ENCODE results near the gene SCN5A. TPM values are rescaled to one million over a fixed set of nuclear protein-coding genes. Genes with fewer than 3 reads are reported as not detected.

SCN5A gene
- total and polyA plus RNA-seq, 3 donors from 2014 or later, result 0.63 to 0.99 (median 0.73) TPM

DNA sequence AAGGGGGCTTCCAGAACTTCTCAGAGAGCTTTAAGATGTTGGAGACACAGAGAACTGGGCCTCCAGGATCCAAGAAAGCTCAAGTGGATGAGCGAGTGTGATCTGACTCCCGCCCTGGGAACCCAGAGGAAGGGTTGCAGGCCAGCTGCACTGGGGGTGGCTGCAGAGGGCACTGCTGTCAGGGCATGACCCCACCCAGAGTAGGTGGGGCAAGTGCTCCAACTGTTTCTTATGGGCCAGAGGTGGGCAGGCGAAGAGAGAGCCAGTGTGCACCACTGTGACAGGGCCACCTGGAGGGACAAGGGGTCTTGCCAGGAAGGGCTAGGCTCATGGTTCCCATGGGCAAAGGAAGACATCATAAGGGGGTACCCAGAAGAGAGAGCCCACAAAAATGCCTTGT, 104.6 kb downstream of the SCN5A start:
- H3K36me3 ChIP-seq (ENCODE audit: low read depth, missing control alignments), result no peaks in the 10 kb centered on the region
- WGBS, 2 donors, result 89 to 100% methylated on average over 1 to 3 of the region's 3 CpGs
- intact Hi-C loops (cut with DNase I; ENCODE audit: low total_unique reads), result no loop called here
- H3K27ac ChIP-seq, result no peak overlapping the region
- no peak for TF ChIP-seq POLR2A (IDR thresholded peaks at IDR 0.05)
- TF ChIP-seq, protein P1, sequence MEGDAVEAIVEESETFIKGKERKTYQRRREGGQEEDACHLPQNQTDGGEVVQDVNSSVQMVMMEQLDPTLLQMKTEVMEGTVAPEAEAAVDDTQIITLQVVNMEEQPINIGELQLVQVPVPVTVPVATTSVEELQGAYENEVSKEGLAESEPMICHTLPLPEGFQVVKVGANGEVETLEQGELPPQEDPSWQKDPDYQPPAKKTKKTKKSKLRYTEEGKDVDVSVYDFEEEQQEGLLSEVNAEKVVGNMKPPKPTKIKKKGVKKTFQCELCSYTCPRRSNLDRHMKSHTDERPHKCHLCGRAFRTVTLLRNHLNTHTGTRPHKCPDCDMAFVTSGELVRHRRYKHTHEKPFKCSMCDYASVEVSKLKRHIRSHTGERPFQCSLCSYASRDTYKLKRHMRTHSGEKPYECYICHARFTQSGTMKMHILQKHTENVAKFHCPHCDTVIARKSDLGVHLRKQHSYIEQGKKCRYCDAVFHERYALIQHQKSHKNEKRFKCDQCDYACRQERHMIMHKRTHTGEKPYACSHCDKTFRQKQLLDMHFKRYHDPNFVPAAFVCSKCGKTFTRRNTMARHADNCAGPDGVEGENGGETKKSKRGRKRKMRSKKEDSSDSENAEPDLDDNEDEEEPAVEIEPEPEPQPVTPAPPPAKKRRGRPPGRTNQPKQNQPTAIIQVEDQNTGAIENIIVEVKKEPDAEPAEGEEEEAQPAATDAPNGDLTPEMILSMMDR (IDR thresholded peaks at IDR 0.05), result no peak
- no peaks in the 10 kb centered on the region for H3K27me3 ChIP-seq
- no peak for DNase-seq
- no peaks in the 10 kb centered on the region for H3K4me1 ChIP-seq
- H3K4me3 ChIP-seq, result no peak overlapping the region
- H3K9me3 ChIP-seq, result no peaks in the 10 kb centered on the region

DNA sequence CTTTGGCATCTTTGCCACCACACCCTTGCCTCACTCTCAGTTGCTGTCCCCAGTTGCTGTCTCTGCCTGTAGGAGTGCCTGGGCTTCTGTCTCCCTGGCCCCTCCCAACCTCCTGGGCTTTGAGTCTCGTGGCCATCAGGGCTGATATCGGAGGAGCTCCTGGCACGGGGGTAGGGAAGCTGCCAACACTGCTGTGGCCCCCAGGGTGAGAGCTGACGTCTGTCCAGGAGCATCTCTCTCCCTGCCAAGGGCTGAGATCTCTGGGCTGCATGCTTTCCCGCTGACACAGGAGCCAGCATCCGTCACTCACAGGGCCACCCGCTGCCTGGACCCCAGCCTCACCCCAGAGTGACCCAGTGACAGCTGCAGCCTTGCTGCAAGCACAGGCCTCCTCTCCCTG, 105.9 kb downstream of the SCN5A start:
- H3K36me3 ChIP-seq (ENCODE audit: low read depth, missing control alignments), result no peaks in the 10 kb centered on the region
- no peak for TF ChIP-seq POLR2A (IDR thresholded peaks at IDR 0.05)
- TF ChIP-seq, protein P1 (IDR thresholded peaks at IDR 0.05), result no peak
- no peak overlapping the region for H3K27ac ChIP-seq
- no peaks in the 10 kb centered on the region for H3K9me3 ChIP-seq
- H3K4me3 ChIP-seq, result no peak overlapping the region
- WGBS, 2 donors, result 70% methylated on average over 7 of the region's 7 CpGs; no CpG with 5 or more reads in 1 of the 2 donors
- DNase-seq, result no peak
- intact Hi-C loops (cut with DNase I; ENCODE audit: low total_unique reads), result no loop called here
- no peaks in the 10 kb centered on the region for H3K27me3 ChIP-seq
- H3K4me1 ChIP-seq, result peaks cover 4% of the 10 kb centered on the region

DNA sequence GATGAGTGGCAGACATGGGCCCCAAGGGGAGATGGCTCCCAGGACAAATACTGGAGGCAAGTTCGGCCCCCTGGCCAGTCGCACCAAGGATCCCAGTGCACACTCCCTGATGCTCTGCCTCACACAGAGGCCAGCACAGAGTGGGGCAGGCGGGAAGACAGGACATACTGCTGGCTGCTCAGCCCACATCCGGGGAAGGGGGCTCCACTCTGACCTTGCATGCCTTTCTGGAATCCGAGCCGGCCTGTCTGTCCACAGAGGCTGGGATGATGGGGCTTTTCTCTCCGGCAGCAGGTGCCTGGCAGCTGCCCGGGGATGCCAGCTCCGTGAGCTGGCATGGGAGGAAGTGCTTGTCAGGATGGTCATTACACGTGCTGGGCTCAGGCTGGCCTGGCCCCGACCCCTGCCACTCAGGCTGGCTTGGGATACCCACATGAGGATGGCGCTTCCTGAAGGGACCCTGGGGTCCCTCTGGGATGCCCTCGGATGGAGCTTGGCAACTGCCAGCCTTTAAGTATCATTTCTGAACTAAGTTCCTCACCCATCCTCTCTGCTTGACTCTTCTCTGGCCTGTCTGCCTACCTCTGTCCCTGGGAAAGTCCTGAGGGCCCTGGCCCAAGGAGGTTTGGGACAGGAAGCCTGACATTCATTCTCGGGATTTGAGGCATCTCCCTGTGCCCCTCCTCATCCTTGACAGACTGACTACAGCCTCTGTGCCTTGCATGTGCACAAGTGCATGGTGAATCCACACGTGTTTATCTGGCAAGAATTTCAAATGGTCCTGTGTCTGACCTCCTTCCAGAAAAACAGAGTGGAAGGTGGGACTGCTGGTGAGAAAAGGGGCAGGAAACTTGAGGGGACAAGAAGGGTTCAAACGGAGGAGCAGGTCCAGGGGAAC, 106.8 kb downstream of the SCN5A start:
- Histone ChIP-seq H3K27ac (no peak overlapping the region), H3K36me3 (ENCODE audit: low read depth, missing control alignments) (no peaks in the 10 kb centered on the region), H3K9me3 (no peaks in the 10 kb centered on the region), H3K4me1 (peaks cover 4% of the 10 kb centered on the region), H3K27me3 (no peaks in the 10 kb centered on the region), H3K4me3 (no peak overlapping the region)
- intact Hi-C loops (cut with DNase I; ENCODE audit: low total_unique reads), result no loop called here
- TF ChIP-seq, protein P1 (IDR thresholded peaks at IDR 0.05), result no peak
- no peak for TF ChIP-seq POLR2A (IDR thresholded peaks at IDR 0.05)
- 62 to 63% methylated on average over 10 to 16 of the region's 16 CpGs for WGBS, 2 donors
- no peak for DNase-seq

DNA sequence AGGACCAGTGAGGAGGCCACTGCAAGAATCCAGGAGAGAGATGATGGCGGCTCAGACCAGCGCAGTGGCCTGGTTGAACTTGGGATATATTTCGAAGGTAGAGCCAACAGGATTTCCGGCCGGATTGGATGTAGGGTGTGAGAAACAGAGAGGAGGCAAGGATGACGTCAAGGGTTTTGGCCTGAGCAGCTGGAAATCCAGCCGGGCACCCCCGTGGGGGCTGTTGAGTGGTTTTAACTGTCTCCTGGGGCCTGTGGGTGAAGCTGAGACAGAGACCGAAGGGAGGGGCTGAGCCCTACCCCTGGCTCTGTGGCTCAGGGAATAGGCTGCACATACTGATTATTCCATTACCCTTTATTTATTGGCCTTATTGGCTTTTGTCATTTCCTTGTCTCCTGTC, 107.7 kb downstream of the SCN5A start:
- Histone ChIP-seq H3K27ac (no peak overlapping the region), H3K4me3 (no peak overlapping the region), H3K36me3 (ENCODE audit: low read depth, missing control alignments) (no peaks in the 10 kb centered on the region), H3K4me1 (peaks cover 4% of the 10 kb centered on the region), H3K9me3 (no peaks in the 10 kb centered on the region), H3K27me3 (no peaks in the 10 kb centered on the region)
- 73 to 76% methylated on average over 9 of the region's 9 CpGs for WGBS, 2 donors
- DNase-seq, result no peak
- no peak for TF ChIP-seq POLR2A (IDR thresholded peaks at IDR 0.05)
- TF ChIP-seq, protein P1 (IDR thresholded peaks at IDR 0.05), result no peak
- intact Hi-C loops (cut with DNase I; ENCODE audit: low total_unique reads), result no loop called here
